GM10248 (cell line): Measurements from ENCODE around the gene TMEM40.
"Not testable (repeated sequence)": the region's sequence is repeated elsewhere in the genome, so short reads cannot be mapped to it uniquely, and the experiment has no call there.

Source experiments
- CTCF ChIA-PET: fragments of 300-600 bp; sonication (Branson Sonifier 250); formaldehyde crosslinking; extraction: SDS; loops from one replicate; lab custom pipeline; 2021; ENCODE audit warnings: antibody characterized with exemption; lab: Yijun Ruan, JAX
- POLR2A ChIA-PET: fragments of 350-650 bp; sonication (Branson Sonifier 250); formaldehyde crosslinking; extraction: SDS; loops from one replicate; lab custom pipeline; 2020; ENCODE audit warnings: antibody characterized with exemption; lab: Yijun Ruan, JAX
- DNase-seq: peaks from one replicate; pipeline ENCODE4 v3.0.0; 2012; ENCODE audit errors: extremely low spot score
- TF ChIP-seq, protein P1 (sequence below): IDR thresholded peaks from 2 replicates; pipeline ENCODE4 v1.5.1; 2012; ENCODE audit warnings: mild to moderate bottlenecking, low read depth; ENCODE audit errors: extremely low read depth, missing control alignments, control extremely low read depth

Gene TMEM40

GRCh38 chr3:12727481-12727880, 31.6 kb downstream of the TMEM40 start:
- DNase-seq, result no peak
- ChIA-PET POLR2A (no interaction called here), CTCF (interaction anchor here (0.6 kb wide), 1 partner anchor 252 kb away, joined by 3 read pairs; no protein-coding TSS in a partner anchor)
- TF ChIP-seq, protein P1, sequence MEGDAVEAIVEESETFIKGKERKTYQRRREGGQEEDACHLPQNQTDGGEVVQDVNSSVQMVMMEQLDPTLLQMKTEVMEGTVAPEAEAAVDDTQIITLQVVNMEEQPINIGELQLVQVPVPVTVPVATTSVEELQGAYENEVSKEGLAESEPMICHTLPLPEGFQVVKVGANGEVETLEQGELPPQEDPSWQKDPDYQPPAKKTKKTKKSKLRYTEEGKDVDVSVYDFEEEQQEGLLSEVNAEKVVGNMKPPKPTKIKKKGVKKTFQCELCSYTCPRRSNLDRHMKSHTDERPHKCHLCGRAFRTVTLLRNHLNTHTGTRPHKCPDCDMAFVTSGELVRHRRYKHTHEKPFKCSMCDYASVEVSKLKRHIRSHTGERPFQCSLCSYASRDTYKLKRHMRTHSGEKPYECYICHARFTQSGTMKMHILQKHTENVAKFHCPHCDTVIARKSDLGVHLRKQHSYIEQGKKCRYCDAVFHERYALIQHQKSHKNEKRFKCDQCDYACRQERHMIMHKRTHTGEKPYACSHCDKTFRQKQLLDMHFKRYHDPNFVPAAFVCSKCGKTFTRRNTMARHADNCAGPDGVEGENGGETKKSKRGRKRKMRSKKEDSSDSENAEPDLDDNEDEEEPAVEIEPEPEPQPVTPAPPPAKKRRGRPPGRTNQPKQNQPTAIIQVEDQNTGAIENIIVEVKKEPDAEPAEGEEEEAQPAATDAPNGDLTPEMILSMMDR, result no peak

DNA sequence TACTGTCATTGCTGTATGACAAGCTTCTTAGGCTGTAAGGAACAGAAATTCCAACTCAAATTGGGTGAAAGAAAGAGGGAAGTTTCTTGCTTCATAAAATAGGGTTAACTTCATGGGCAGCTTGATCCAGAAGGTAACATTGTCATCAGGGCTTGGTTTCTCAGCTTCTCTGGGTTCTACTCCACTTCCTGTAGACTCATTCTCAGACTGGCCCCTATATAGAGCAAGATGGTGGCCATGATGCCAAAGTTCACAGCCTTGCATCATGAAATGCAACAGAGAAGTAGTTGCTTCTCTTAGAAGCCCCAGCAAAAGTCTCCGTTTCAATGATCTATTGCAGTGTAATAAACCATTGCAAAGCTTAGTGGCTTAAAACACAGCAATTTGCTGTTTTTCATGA, 33.6 kb downstream of the TMEM40 start:
- TF ChIP-seq, protein P1, result no peak
- ChIA-PET POLR2A (no interaction called here), CTCF (interaction anchor here (1.0 kb wide), 1 partner anchor 246 kb away, joined by 3 read pairs; no protein-coding TSS in a partner anchor)
- no peak for DNase-seq

GRCh38 chr3:12724794-12725193, 34.3 kb downstream of the TMEM40 start:
- no peak for DNase-seq
- POLR2A ChIA-PET, result no interaction called here
- TF ChIP-seq, protein P1, result no peak
- CTCF ChIA-PET, result interaction anchor here (1.0 kb wide), 1 partner anchor 245 kb away, joined by 3 read pairs; no protein-coding TSS in a partner anchor

DNA sequence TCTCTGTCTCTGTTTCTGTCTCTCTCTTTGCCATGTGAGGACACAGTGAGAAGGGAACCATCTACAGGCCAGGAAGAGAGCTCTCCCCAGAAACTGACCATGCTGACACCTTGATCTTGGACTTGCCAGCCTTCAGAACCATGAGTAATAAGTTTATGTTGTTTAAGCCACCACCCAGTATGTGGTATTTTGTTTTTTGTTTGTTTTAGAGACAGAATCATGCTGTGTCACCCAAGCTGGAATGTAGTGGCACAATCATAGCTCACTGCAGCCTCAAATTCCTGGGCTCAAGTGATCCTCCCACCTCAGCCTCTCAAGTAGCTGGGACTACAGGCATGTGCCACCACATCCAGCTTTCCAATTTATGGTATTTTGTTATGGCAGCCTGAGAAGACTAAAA, 35.7 kb downstream of the TMEM40 start:
- CTCF ChIA-PET, result interaction anchor here (1.5 to 1.8 kb wide), 3 partner anchors 13 to 240 kb away, joined by 3 to 6 read pairs (median 4); partner anchors contain the start of gene TSEN2
- DNase-seq, POLR2A ChIA-PET: not testable (repeated sequence)

- DNase-seq, result no peak
- ChIA-PET POLR2A (no interaction called here), CTCF (interaction anchor here (1.2 to 3.9 kb wide), 2 partner anchors 12 to 20 kb away, joined by 3 to 22 read pairs; no protein-coding TSS in a partner anchor)
- TF ChIP-seq, protein P1, result no peak
Observed at GRCh38 chr3:12722226-12722625, 36.8 kb downstream of the TMEM40 start.

DNA sequence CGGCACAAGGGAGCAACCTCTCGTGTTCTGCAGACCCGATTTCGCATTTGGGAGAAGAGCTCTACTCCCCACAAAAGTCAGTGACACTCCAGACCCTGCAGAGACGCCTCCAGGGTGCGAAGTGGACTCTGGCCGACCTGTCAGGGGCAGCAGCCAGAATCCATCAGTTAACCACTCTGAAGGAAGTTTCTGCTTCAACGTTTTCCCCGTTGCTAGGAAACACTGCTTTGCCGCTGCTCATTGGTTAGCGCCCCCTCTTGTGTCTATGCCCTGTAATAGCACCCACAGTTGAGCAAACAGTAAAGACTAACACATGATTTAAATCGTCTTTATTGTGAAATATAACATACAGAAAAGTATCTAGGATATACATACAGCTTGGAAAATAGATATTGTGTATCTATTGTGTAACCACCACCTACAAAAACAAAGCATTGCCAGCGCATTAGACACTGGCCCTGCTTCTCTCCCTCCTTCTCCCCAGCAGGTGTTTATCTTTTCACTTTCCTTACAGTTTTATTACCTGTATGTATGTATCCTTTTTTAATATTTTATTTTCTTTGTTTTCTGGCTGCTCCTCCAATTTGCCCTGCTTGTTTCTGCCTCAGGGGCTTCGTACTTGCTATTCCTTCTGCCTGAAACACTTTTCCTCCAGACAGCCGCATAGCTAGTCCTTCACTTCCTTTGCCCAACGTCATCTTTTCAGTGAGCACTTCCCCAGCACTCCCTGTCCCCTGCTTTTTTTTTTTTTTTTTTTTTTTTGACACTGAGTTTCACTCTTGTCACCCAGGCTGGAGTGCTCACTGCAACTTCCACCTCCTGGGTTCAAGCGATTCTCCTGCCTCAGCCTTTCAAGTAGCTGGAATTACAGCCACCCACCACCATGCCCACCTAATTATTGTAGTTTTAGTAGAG, 38.8 kb downstream of the TMEM40 start:
- POLR2A ChIA-PET, result interaction anchor here (0.7 kb wide), 1 partner anchor 17 kb away, joined by 3 read pairs; no protein-coding TSS in a partner anchor
- TF ChIP-seq, protein P1, result peak; percentile 94
- peak; percentile 84 for DNase-seq
- CTCF ChIA-PET, result interaction anchor here (0.6 to 3.9 kb wide), 30 partner anchors 9 to 928 kb away, joined by 3 to 22 read pairs (median 4); partner anchors contain the start of genes RAF1, RPL32, TMEM40 and TSEN2

DNA sequence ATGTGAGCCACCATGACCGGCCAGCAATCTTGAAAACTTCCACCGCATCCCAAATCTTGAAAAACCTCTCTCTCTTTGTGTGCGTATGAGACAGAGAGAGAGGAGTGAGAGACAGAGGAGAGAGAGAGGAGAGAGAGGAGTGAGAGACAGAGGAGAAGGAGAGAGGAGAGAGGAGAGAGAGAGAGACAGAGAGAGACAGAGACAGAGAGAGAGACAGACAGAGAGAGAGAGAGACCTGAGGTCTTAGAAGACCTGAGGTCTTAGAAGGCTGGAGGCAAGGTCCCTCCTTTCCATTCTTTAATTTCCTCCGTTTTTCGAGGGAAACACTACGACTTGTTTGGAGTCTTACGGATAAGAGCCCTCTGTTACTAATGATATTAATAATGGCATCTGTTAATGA, 39.5 kb downstream of the TMEM40 start:
- POLR2A ChIA-PET, result interaction anchor here (0.7 kb wide), 1 partner anchor 121 kb away, joined by 4 read pairs; no protein-coding TSS in a partner anchor
- CTCF ChIA-PET, result interaction anchor here (0.6 to 3.9 kb wide), 24 partner anchors 9 to 584 kb away, joined by 3 to 22 read pairs (median 4); partner anchors contain the start of genes RPL32 and TSEN2
- no peak for DNase-seq
- TF ChIP-seq, protein P1, result no peak
